ENCODE results near the gene CRYGN.

CRYGN gene

DNA sequence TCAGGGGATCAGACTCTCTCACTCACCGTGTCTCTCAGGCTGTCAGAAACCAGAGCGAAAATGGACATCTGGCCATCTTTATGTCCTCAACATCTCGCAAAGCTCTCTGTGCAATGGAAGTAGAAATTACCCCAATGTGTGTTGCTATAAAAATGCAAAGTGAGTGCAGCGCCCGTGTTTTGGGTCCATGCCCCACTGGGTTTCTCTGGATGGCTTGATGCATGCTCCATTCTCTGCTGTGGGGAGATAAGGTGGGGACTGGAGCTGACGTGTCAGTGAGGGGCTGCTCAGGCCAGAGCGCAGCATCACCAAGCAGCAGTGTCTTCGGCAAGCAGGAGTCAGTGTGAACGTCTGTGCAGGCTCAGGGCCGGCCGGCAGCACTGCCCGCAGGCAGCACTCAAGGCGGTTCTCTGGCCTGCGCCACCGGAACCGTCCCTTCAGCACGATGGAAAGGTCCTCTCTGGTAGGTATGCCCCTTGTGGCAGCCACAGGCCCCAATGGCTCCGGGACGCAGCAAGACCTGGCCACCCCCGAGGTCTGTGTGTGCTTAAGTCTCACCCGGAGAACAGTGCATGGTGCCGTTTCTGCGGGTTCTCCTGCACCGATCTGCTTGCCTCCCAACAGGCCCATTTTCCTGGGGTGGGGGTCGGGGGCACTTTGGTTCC, 60.3 kb downstream of the CRYGN start:
- no peak for DNase-seq (ENCODE audit: low read depth)

DNA sequence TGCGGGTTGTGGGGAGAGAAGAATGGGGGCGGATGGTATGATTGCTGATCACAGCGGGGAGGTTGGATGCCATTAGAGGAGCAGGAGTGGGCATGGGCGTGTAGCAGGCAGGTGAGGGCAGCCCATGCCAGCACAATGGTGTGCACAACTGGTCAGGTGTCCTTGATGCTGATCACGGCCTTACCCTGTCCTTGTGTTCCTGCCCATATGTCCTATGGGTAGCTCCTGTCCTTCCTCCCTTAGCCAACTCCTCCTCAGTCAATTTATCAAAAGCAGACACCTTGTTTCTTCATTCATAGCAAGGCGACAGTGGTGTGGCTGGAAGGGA, 60.8 kb downstream of the CRYGN start:
- no peak for DNase-seq (ENCODE audit: low read depth)

Measured in T follicular helper cell (primary cell).